ENCODE measurements around the gene VILL. TPM values are rescaled to one million over a fixed set of nuclear protein-coding genes. Genes with fewer than 3 reads are reported as not detected.

The VILL gene
- total and polyA plus RNA-seq, 2 of the 8 experiments (the other 6 are each of a cell fraction or from before 2014, with no cell fraction given) = 4.1 to 4.2 TPM

DNA sequence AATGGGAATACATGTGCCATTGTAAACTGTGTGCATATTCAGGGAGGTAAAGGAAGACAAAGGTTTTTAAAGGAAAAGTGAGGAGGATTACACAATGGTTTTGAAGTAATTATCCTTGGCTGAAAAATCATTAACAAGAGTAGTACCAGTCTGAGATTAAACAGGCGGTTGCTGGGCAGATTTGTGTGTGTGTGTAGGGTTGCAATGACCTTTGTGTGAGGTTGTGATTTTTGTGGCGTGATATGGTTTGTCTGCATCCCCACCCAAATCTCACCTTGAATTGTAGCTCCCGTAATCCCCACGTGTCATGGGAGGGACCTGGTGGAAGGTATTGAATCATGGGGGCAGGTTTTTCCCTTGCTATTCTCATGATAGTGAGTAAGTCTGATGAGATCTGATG lies 55.4 kb downstream of the VILL start:
- H3K4ac ChIP-seq (replicated peaks; ENCODE audit: insufficient read length, low read depth, low read length) = no peak overlapping the region
- ChIA-PET CTCF (ENCODE audit: partially characterized antibody) (interaction anchor here (1.3 kb wide), 1 partner anchor 44 kb away, joined by 3 read pairs; no protein-coding TSS in a partner anchor), POLR2A (ENCODE audit: partially characterized antibody) (no interaction called here)
- no peaks in the 10 kb centered on the region for H3K4me1 ChIP-seq (replicated peaks in 1 of 4; ENCODE audit: control insufficient read depth in 3 of 4, insufficient read depth in 4 of 4, low read length in 3 of 4)
- H3K18ac ChIP-seq (ENCODE audit: extremely low read depth, low read length) = no peak overlapping the region
- H3K56ac ChIP-seq (replicated peaks; ENCODE audit: insufficient read length, low read depth, low read length) = no peak overlapping the region
- H4K8ac ChIP-seq (ENCODE audit: extremely low read depth, insufficient read depth, low read length) = no peak overlapping the region
- no peak overlapping the region for H2AFZ ChIP-seq (ENCODE audit: low read length)
- DNase-seq (ENCODE audit: low read depth in 1 of 2, low spot score in 2 of 2) = no peak
- H3K23me2 ChIP-seq (ENCODE audit: low read depth, low read length) = no peaks in the 10 kb centered on the region
- H3K9me3 ChIP-seq (ENCODE audit: insufficient read depth in 2 of 2, low read depth in 1 of 2, low read length in 1 of 2) = peaks cover 0 to under 1% of the 10 kb centered on the region in 2 experiments; a peak in 1 of 4 replicates
- H2AK5ac ChIP-seq (ENCODE audit: low read depth, low read length) = no peak overlapping the region
- H3K23ac ChIP-seq (ENCODE audit: insufficient read length) = no peak overlapping the region
- H3K36me3 ChIP-seq (ENCODE audit: control insufficient read depth in 2 of 4, insufficient read depth in 4 of 4, low read length in 3 of 4) = no peaks in the 10 kb centered on the region
- WGBS, 2 experiments (ENCODE audit: extremely low coverage in 1 of 2, insufficient coverage in 1 of 2, insufficient read length in 1 of 2, insufficient replicate concordance in 2 of 2, low coverage in 1 of 2, low lambda C conversion rate in 2 of 2, missing lambda C conversion rate in 1 of 2) = 93% methylated on average over 4 of the region's 4 CpGs; no CpG with 5 or more reads in 1 of the 2 experiments
- no peak overlapping the region for H4K91ac ChIP-seq (replicated peaks; ENCODE audit: insufficient read length, low read length)
- H3K27me3 ChIP-seq (replicated peaks in 1 of 4; ENCODE audit: control insufficient read depth in 3 of 4, extremely low read depth in 1 of 4, insufficient read depth in 3 of 4, low read length in 3 of 4) = no peaks in the 10 kb centered on the region; a peak in 1 of 7 replicates
- H4K5ac ChIP-seq (ENCODE audit: insufficient read length, low read depth, low read length) = no peak overlapping the region
- no peaks in the 10 kb centered on the region for H3K79me2 ChIP-seq (ENCODE audit: control insufficient read depth in 1 of 2, insufficient read depth in 2 of 2, low read length in 2 of 2)
- no peak overlapping the region for H3K27ac ChIP-seq (ENCODE audit: low read depth, low read length)
- no peaks in the 10 kb centered on the region for H4K20me1 ChIP-seq (replicated peaks in 1 of 2; ENCODE audit: control insufficient read depth in 1 of 2, insufficient read depth in 2 of 2, low read length in 2 of 2)
- H3K9ac ChIP-seq (replicated peaks in 1 of 4; ENCODE audit: extremely low read depth in 1 of 4, low read depth in 3 of 4, low read length in 3 of 4) = no peak overlapping the region
- H2BK5ac ChIP-seq (ENCODE audit: low read depth, low read length) = no peak overlapping the region
- no peaks in the 10 kb centered on the region for H3K79me1 ChIP-seq (ENCODE audit: low read depth, low read length)
- no peak overlapping the region for H3K4me2 ChIP-seq (ENCODE audit: insufficient read depth in 1 of 2, low read depth in 2 of 2, low read length in 2 of 2)
- no peak overlapping the region for H3K14ac ChIP-seq (ENCODE audit: insufficient read length)
- no peak overlapping the region for H2BK120ac ChIP-seq (replicated peaks; ENCODE audit: low read depth, low read length)
- FAIRE-seq = no peak
- H2BK12ac ChIP-seq (ENCODE audit: low read depth, low read length) = no peak overlapping the region
- TF ChIP-seq EGR1 (IDR thresholded peaks at IDR 0.05; ENCODE audit: borderline replicate concordance, low read depth, low read length) (no peak), SAP30 (IDR thresholded peaks at IDR 0.05; ENCODE audit: insufficient read depth, insufficient replicate concordance, low read length) (no peak), TBP (IDR thresholded peaks at IDR 0.05; ENCODE audit: low read depth, low read length) (no peak), GTF2F1 (IDR thresholded peaks at IDR 0.05; ENCODE audit: borderline replicate concordance, low read depth, low read length) (no peak)
- H2BK15ac ChIP-seq (ENCODE audit: low read length) = no peak overlapping the region
- H2BK20ac ChIP-seq (ENCODE audit: low read length) = no peak overlapping the region
- H3K4me3 ChIP-seq (ENCODE audit: extremely low read depth in 1 of 4, insufficient read depth in 2 of 4, low read depth in 3 of 4, low read length in 4 of 4) = no peak overlapping the region
